ENCODE measurements around the gene ZBTB38. TPM values are rescaled to one million over a fixed set of nuclear protein-coding genes. Genes with fewer than 3 reads are reported as not detected.

The ZBTB38 gene
- total RNA-seq, 4 donors from 2014 or later = 160 to 415 (median 232) TPM

GRCh38 chr3:141373232-141373631, 4.9 kb downstream of the ZBTB38 start:
- TF ChIP-seq CTCF (IDR thresholded peaks at IDR 0.05 in 4 of 5, conservative IDR thresholded peaks at IDR 0.05 in 1 of 5) = no peak
- TF ChIP-seq POLR2A (IDR thresholded peaks at IDR 0.05) = no peak
- H3K27me3 ChIP-seq = no peaks in the 10 kb centered on the region
- intact Hi-C loops (cut with DNase I; ENCODE audit: low total_unique reads) (no loop called here), in situ Hi-C loops (cut with MboI; ENCODE audit: low sequenced_read_pairs in 4 of 4) (loop anchor here in 3 of 4 donors (25.0 kb wide), 2 partner anchors 189 to 364 kb away; partner anchors contain the start of gene RNF7 (in 1 of the 3))
- DNase-seq (no peak), ATAC-seq (no peak)
- H3K4me3 ChIP-seq = no peak overlapping the region
- no peak overlapping the region for H3K27ac ChIP-seq
- H3K4me1 ChIP-seq = peaks cover 4 to 32% of the 10 kb centered on the region in 2 donors
- no peaks in the 10 kb centered on the region for H3K36me3 ChIP-seq
- H3K9me3 ChIP-seq = no peaks in the 10 kb centered on the region

- Histone ChIP-seq H3K4me3 (no peak overlapping the region), H3K36me3 (no peaks in the 10 kb centered on the region), H3K27me3 (no peaks in the 10 kb centered on the region), H3K9me3 (no peaks in the 10 kb centered on the region), H3K27ac (no peak overlapping the region), H3K4me1 (peaks cover 4 to 31% of the 10 kb centered on the region in 2 donors)
- TF ChIP-seq POLR2A (IDR thresholded peaks at IDR 0.05) = no peak
- TF ChIP-seq CTCF (IDR thresholded peaks at IDR 0.05 in 4 of 5, conservative IDR thresholded peaks at IDR 0.05 in 1 of 5) = no peak
- intact Hi-C loops (cut with DNase I; ENCODE audit: low total_unique reads) (no loop called here), in situ Hi-C loops (cut with MboI; ENCODE audit: low sequenced_read_pairs in 4 of 4) (loop anchor here in 3 of 4 donors (25.0 kb wide), 2 partner anchors 188 to 363 kb away; partner anchors contain the start of gene RNF7 (in 1 of the 3))
- DNase-seq (no peak), ATAC-seq (no peak)
Measured at GRCh38 chr3:141373768-141374526, 5.6 kb downstream of the ZBTB38 start.

GRCh38 chr3:141375381-141376301, 7.3 kb downstream of the ZBTB38 start:
- Histone ChIP-seq H3K4me1 (peaks cover 2 to 20% of the 10 kb centered on the region in 2 donors), H3K9me3 (no peaks in the 10 kb centered on the region), H3K27ac (no peak overlapping the region), H3K4me3 (no peak overlapping the region), H3K27me3 (no peaks in the 10 kb centered on the region), H3K36me3 (no peaks in the 10 kb centered on the region)
- no peak for TF ChIP-seq CTCF (IDR thresholded peaks at IDR 0.05 in 4 of 5, conservative IDR thresholded peaks at IDR 0.05 in 1 of 5)
- ATAC-seq (no peak), DNase-seq (no peak)
- intact Hi-C loops (cut with DNase I; ENCODE audit: low total_unique reads) = no loop called here
- in situ Hi-C loops (cut with MboI; ENCODE audit: low sequenced_read_pairs in 4 of 4) = no loop called here

GRCh38 chr3:141377377-141377776, 9.1 kb downstream of the ZBTB38 start:
- H3K36me3 ChIP-seq = peaks cover 0 to 13% of the 10 kb centered on the region in 2 donors
- no peak for DNase-seq
- intact Hi-C loops (cut with DNase I; ENCODE audit: low total_unique reads) = no loop called here

More at GRCh38 chr3:141377377-141377776, 9.1 kb downstream of the ZBTB38 start:
- no peak for TF ChIP-seq CTCF (IDR thresholded peaks at IDR 0.05 in 4 of 5, conservative IDR thresholded peaks at IDR 0.05 in 1 of 5)
- no peak for TF ChIP-seq POLR2A (IDR thresholded peaks at IDR 0.05)
- Histone ChIP-seq H3K4me3 (no peak overlapping the region), H3K4me1 (peaks cover 0 to 10% of the 10 kb centered on the region in 2 donors), H3K9me3 (no peaks in the 10 kb centered on the region), H3K27ac (peak overlapping the region in 1 of 4 donors; percentile 41), H3K27me3 (no peaks in the 10 kb centered on the region)
- in situ Hi-C loops (cut with MboI; ENCODE audit: low sequenced_read_pairs in 4 of 4) = no loop called here
- ATAC-seq = no peak
